Prostate gland (tissue), 2 donors: ENCODE results near the gene GDF7.

Source experiments
- POLR2A ChIP-seq: fragments of 450-650 bp; IDR thresholded peaks from one replicate; pipeline ENCODE4 v1.6.1; 2016; ENCODE audit warnings: antibody characterized with exemption, mild to moderate bottlenecking
- POLR2AphosphoS5 ChIP-seq: sonication (generic); formaldehyde crosslinking; IDR thresholded peaks from one replicate; pipeline ENCODE4 v1.6.1; 2017; ENCODE audit warnings: antibody characterized with exemption
- TF ChIP-seq, protein P1 (sequence below), 4 experiments: fragments of 200-600 bp in 2 of 4; fragments of 450-650 bp in 2 of 4; sonication (generic) in 2 of 4; IDR thresholded peaks; 1 replicate in 3 of 4; 2 replicates in 1 of 4; pipeline ENCODE4 v1.5.1; 2016 to 2019; ENCODE audit warnings: antibody characterized with exemption in 4 of 4, mild to moderate bottlenecking in 2 of 4, moderate library complexity in 2 of 4

DNA sequence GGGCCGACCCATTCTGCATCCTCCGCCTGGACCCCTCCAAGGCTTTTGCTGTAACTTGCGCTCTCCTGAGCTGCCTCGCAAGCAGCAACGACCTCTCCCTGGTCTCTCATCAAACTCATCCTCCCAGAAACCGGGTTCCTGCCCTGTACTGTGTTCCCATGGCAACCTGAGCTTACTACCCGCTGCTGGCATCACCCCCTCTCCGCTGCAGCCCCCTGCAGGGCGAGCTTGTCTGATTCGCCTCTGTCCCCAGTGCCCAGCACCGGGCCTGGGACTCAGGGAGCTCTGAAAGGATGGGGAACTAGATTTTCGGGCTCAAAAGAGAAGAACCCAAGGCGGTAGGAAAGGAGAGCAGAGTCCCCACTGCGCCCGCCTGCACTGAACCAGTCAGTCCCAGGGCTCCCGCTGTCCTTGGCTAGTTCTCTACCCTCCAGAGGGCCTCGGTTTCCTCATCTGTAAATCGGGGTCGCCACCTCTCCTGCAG is 16.5 kb upstream of the GDF7 start:
- TF ChIP-seq, protein P1, sequence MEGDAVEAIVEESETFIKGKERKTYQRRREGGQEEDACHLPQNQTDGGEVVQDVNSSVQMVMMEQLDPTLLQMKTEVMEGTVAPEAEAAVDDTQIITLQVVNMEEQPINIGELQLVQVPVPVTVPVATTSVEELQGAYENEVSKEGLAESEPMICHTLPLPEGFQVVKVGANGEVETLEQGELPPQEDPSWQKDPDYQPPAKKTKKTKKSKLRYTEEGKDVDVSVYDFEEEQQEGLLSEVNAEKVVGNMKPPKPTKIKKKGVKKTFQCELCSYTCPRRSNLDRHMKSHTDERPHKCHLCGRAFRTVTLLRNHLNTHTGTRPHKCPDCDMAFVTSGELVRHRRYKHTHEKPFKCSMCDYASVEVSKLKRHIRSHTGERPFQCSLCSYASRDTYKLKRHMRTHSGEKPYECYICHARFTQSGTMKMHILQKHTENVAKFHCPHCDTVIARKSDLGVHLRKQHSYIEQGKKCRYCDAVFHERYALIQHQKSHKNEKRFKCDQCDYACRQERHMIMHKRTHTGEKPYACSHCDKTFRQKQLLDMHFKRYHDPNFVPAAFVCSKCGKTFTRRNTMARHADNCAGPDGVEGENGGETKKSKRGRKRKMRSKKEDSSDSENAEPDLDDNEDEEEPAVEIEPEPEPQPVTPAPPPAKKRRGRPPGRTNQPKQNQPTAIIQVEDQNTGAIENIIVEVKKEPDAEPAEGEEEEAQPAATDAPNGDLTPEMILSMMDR (IDR thresholded peaks at IDR 0.05), result no peak
- TF ChIP-seq POLR2A (no peak), POLR2AphosphoS5 (no peak)
